D721Med (cell line): ENCODE results near the gene NOX5.
"Not testable (repeated sequence)": the region's sequence is repeated elsewhere in the genome, so short reads cannot be mapped to it uniquely, and the experiment has no call there.

Source experiments
- DNase-seq: peaks from one replicate; pipeline ENCODE4 v3.0.0; 2011; ENCODE audit warnings: low spot score; ENCODE audit not compliant: insufficient read length
- FAIRE-seq: peaks from 2 replicates; lab custom pipeline; 2011; peaks lifted over from hg19 to GRCh38; lab: Jason Lieb, UNC
- TF ChIP-seq, protein P1 (sequence below): IDR thresholded peaks from 2 replicates; pipeline ENCODE4 v1.5.1; 2012; ENCODE audit warnings: mild to moderate bottlenecking, control low read depth; ENCODE audit not compliant: insufficient read depth; ENCODE audit errors: missing control alignments

NOX5 gene

DNA sequence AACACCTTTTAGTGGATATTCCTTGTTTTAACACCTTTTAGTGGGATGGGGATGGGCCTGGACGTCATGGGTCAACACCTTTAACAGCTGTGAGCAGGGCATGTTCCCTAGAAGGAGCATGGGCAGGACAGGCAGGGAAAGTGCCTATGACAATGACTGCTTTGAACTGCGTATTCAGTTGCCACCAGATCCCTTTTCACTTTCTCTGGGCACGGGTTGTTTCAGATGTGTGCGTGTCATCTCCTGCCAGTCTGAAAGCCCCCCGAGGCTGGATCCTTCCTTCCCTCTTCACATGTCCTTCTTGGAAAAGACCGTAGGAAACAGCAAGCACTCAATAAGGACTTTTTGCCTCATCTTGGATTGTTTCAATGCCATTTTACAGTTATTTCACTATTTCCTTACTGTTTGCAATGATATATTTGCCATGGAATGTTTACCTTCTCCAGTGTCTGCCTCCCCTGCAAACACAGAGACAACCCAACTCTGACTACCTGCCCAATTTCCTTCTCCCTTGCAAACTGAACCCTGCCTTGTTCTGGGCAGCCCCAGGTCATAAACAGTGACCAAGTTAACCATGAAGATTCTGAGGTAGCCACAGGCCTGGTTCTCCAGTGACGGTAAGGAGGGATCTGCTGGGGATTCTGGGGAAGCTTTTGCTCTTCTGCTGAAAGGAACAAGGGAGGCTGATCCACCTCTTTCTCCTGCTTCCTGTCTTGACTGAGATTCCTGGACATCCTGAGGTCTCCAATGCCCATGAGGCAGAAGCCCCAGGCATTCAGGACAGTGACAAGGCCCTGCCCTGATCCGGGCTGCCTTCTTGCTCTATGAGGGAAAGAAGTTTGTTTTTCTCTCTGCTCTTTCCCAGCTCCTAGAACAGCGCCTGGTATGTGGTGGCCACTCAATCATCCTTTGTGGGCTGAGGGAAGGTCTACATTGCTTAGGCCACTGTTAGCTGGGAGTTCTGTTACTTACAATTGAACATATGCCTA lies 51.8 kb downstream of the NOX5 start:
- TF ChIP-seq, protein P1, sequence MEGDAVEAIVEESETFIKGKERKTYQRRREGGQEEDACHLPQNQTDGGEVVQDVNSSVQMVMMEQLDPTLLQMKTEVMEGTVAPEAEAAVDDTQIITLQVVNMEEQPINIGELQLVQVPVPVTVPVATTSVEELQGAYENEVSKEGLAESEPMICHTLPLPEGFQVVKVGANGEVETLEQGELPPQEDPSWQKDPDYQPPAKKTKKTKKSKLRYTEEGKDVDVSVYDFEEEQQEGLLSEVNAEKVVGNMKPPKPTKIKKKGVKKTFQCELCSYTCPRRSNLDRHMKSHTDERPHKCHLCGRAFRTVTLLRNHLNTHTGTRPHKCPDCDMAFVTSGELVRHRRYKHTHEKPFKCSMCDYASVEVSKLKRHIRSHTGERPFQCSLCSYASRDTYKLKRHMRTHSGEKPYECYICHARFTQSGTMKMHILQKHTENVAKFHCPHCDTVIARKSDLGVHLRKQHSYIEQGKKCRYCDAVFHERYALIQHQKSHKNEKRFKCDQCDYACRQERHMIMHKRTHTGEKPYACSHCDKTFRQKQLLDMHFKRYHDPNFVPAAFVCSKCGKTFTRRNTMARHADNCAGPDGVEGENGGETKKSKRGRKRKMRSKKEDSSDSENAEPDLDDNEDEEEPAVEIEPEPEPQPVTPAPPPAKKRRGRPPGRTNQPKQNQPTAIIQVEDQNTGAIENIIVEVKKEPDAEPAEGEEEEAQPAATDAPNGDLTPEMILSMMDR: no peak
- FAIRE-seq: no peak
- DNase-seq: no peak

DNA sequence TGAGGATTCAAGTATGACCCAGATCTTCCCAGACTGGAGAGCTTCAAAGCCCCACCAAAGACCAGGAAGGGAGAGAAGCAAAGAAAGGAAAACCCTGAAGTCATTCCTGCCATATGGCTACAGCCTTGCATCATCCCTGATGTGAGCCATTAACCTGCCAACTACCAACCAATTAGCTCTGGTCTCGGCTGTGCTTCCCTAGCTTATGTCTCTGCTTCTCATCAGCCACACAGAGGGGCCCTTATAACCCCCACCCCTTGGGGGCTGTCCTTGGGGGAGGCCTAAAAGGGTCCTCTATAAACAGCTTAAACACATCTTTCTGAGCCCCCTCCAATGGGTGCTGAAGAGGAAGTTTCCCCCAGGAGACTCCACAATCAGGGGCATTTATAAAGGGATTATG lies 52.8 kb downstream of the NOX5 start:
- FAIRE-seq (no peak), DNase-seq (no peak)
- TF ChIP-seq, protein P1: no peak

- FAIRE-seq: no peak
Measured at GRCh38 chr15:69068157-69068556, 53.7 kb downstream of the NOX5 start.

DNA sequence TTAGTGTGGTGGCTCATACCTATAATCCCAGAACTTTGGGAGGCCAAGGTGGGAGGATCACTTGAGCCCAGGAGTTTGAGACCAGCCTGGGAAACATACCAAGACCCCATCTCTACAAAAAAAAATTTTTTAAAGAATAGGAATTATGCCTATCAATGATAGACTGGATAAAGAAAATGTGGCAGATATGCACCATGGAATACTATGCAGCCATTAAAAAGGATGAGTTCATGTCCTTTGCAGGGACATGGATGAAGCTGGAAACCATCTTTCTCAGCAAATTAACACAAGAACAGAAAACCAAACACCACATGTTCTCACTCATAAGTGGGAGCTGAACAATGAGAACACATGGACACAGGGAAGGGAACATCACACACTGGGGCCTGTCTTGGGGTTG lies 54.8 kb downstream of the NOX5 start:
- not testable (repeated sequence) for DNase-seq, FAIRE-seq

More at GRCh38 chr15:69068157-69068556, 53.7 kb downstream of the NOX5 start:
- TF ChIP-seq, protein P1: no peak
- no peak for DNase-seq

GRCh38 chr15:69069996-69070395 lies 55.5 kb downstream of the NOX5 start:
- FAIRE-seq: no peak
- DNase-seq: no peak
- TF ChIP-seq, protein P1: no peak

GRCh38 chr15:69070396-69070795 lies 55.9 kb downstream of the NOX5 start:
- FAIRE-seq: no peak
- no peak for DNase-seq
- TF ChIP-seq, protein P1: no peak

DNA sequence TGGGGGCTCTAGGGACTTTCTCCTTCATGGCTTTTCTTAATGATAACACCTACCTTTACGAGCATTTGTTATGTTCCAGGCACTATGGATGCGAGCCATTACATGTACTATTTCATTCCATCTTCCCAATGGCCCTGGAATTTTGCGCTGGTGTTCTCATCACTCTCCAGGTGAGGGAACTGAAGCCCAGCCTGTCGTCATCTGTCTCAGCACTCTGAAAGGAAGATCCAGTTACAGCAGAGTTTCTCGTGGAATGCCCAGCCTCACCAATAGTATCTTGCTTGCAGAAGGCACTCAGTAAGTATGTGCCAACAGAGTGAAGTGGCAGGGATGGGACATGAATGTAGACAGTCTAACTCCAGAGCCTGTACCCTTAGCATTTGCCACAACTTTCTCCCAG lies 56.8 kb downstream of the NOX5 start:
- no peak for DNase-seq
- TF ChIP-seq, protein P1: no peak
- no peak for FAIRE-seq
